Hematopoietic multipotent progenitor cell treated with erythropoietin and hydrocortisone succinate and interleukin-3 and kit ligand, for 6 days (in vitro differentiated cells): ENCODE data around the gene GTF3C2.
A peak's percentile ranks its signal among the peaks of the same experiment; 100 is the strongest.

Source experiments
- DNase-seq: peaks from one replicate; pipeline ENCODE4 v3.0.0-alpha.2; 2015

The GTF3C2 gene, protein sequence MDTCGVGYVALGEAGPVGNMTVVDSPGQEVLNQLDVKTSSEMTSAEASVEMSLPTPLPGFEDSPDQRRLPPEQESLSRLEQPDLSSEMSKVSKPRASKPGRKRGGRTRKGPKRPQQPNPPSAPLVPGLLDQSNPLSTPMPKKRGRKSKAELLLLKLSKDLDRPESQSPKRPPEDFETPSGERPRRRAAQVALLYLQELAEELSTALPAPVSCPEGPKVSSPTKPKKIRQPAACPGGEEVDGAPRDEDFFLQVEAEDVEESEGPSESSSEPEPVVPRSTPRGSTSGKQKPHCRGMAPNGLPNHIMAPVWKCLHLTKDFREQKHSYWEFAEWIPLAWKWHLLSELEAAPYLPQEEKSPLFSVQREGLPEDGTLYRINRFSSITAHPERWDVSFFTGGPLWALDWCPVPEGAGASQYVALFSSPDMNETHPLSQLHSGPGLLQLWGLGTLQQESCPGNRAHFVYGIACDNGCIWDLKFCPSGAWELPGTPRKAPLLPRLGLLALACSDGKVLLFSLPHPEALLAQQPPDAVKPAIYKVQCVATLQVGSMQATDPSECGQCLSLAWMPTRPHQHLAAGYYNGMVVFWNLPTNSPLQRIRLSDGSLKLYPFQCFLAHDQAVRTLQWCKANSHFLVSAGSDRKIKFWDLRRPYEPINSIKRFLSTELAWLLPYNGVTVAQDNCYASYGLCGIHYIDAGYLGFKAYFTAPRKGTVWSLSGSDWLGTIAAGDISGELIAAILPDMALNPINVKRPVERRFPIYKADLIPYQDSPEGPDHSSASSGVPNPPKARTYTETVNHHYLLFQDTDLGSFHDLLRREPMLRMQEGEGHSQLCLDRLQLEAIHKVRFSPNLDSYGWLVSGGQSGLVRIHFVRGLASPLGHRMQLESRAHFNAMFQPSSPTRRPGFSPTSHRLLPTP

GRCh38 chr2:27356382-27357181 is at the start of gene GTF3C2:
GTF3C2 (minus strand) TSS chr2:27356764; CDS start chr2:27343554, 13,210 bp downstream.
- peak; percentile 99 for DNase-seq

GRCh38 chr2:27400348-27401135 is 44.0 kb upstream of the GTF3C2 start:
- no peak for DNase-seq

DNA sequence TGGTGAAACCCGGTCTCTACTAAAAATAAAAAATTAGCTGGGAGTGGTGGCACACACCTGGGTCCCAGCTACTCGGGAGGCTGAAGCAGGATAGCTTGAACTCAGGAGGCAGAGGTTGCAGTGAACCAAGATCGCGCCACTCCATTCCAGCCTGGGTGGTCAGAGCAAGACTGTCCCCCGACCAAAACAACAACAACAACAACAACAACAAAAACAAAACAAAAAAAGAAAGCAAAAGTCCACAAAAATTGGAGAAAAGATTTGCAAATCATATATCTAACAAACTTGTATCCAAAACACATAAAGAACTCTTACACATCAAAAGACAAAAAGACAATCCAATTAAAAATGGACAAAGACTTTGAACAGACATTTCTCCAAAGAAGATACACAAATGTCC is 42.4 kb upstream of the GTF3C2 start:
- no peak for DNase-seq

DNA sequence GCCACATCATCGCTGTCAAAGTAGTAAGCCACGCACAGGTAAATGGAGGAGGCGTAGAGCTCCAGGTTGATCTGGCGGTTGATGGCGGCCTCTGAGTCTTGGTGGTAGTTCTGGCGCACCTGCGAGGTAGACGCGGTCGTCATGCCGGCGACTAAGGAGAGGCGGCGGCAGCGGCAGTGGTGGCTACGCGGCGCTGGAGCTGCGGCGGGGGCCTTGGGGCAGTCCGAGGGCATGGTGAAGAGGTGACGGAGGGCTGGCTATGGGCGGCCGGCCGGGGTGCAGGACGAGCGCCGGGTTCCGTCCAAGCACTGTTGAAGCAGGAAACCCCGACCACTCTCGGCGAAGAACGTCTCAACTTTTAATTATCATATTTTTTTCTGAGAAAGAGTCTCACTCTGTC is 36.7 kb upstream of the GTF3C2 start:
- DNase-seq = no peak

DNA sequence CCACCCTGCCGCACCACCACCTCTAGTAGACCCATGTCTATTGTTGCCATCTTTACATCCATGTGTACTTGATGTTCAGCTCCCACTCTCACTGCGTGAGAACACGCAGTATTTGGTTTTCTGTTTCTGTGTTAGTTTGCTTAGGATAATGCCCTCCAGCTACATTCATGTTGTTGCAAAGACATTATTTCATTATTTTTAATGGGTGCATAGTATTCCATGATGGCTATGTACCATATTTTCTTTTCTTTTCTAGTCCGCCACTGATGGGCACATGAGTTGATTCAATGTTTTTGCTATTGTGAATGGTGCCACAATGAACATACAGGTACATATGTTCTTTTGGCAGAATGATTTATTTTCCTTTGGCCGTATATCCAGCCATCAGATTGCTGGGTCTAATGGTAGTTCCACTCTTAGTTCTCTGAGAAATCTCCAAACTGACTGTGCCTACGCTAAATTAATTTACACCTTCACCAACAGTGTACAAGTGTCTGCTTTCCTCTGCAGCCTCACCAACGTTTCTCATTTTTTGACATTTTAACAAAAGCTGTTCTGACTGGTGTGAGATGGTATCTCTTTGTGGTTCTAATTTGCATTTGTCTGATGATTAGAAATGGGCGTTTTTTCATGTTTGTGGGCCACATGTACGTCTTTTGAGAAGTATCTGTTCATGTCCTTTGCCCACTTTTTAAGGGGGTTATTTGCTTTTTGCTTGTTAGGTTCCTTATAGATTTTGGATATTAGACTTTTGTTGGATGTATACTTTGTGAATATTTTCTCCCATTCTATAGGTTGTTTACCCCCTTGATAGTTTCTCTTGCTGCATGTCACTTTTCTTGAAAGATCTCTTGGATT is 34.5 kb upstream of the GTF3C2 start:
- no peak for DNase-seq

DNA sequence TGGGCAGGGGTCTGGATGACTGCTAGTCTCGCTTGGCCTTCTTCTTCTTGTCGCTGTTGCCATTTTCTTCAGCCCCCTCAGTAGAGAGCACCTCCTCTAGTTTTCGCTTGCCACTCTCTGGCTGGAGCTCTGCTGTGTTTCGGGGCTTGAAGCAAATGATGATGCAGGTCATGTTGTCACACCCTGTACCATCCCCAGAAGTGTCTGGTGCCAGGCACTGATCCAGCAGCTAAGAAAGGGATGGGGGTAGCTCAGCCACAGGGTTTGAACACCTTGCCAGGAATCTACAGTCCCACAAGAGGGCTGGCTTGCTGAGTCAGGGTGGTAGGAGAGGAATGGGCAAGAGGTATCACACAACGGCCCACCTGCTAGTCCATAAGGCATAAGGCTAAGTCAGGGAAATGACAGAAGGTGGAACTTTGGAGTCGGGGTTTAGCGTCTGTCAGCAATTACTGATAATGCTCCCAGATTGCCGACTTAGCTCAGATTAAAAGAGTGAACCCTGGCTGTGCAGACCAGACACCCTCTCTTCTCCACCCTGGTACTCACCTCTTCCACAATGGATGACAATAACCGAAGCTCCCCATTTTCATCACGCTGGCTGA is 25.1 kb upstream of the GTF3C2 start:
- no peak for DNase-seq

GRCh38 chr2:27380626-27381545 is 24.3 kb upstream of the GTF3C2 start, which contains the start of gene ZNF513:
ZNF513 (minus strand) TSS chr2:27380734; CDS start chr2:27380526, 208 bp downstream.
- DNase-seq = peak; percentile 96

DNA sequence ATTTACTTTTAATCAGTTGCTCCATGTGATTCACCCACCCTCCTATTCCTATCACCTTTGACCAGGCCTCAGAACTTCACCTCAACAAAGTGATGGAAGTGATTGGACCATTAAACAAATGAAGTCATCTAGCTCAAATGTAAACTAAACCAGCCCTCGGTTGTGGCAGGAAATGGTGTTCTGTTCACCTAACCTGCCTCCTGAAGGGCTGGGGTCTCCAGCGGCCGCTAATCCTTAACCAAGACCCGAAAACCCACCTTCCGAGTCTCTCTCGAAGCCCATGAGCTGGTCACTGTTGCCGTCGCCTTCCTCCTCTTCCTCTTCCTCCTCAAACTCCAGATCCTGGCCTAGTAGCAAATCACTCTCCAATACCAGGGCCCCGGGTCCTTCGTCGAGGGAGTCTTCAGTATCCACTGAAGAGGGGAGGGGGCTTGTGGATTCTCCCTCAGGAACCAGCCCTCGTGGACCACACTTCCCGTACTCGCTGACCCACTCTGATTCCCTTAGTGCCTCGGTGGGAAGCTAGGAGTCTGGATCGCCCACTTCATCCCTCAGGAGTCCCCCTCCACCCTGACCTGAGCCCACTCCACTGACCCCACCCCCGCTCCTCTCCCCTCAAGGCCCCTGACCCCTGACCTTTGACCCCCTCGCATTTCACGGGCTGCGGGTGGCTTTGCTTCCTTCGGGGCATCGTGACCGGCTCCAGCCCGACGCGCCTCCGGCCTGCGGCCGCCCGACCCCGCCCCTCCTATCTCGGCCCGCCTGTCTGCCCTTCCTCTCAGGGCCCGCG is 23.5 kb upstream of the GTF3C2 start:
- peak; percentile 72 for DNase-seq

- peak; percentile 36 for DNase-seq
Measured at GRCh38 chr2:27379383-27379835, 22.8 kb upstream of the GTF3C2 start.

DNA sequence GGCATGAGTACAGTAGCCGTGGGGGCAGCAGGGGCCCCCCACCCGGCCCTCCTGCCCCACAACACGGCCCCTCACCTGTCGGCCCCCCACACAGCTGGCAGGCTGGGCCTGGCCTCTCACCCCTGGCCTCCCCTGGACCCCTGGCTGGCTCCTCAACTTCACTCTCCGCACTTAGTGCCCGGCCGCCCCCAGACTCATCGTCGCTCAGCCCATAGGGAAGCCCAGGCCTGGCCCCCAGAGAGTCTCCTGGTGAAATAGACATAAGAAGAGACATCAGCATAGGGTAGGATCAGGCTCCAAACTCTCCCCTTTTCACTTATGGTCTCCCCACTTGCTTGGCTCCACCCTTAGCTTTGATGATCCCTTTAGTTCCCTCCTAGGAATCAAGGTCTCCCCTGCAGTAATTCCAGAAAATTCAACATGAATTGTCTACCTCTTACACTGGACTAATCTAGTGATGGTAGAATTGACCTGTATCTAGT is 22.3 kb upstream of the GTF3C2 start:
- DNase-seq = no peak

- no peak for DNase-seq
Measured at GRCh38 chr2:27378096-27378808, 21.7 kb upstream of the GTF3C2 start.

DNA sequence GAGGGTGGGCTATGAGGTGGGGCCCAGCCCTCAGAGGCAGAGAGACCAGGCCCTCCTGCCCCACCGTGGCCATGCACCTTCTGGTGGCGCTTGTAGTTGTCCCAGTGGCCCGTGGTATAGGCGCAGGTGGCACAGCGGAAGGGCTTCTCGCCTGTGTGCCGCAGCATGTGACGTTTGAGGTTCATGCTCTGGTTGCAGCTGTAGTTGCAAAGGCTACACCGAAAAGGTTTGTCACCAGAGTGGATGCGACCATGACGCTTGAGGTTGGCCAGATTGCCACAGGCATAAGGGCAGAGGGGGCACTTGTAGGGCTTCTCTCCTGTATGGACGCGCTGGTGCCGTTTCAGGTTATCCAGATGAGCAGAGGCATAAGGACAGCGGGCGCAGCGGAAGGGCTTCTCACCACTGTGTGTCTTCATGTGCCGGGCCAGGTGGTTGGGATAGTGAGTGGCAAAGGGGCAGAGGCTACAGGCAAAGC is 21.1 kb upstream of the GTF3C2 start:
- DNase-seq = no peak

DNA sequence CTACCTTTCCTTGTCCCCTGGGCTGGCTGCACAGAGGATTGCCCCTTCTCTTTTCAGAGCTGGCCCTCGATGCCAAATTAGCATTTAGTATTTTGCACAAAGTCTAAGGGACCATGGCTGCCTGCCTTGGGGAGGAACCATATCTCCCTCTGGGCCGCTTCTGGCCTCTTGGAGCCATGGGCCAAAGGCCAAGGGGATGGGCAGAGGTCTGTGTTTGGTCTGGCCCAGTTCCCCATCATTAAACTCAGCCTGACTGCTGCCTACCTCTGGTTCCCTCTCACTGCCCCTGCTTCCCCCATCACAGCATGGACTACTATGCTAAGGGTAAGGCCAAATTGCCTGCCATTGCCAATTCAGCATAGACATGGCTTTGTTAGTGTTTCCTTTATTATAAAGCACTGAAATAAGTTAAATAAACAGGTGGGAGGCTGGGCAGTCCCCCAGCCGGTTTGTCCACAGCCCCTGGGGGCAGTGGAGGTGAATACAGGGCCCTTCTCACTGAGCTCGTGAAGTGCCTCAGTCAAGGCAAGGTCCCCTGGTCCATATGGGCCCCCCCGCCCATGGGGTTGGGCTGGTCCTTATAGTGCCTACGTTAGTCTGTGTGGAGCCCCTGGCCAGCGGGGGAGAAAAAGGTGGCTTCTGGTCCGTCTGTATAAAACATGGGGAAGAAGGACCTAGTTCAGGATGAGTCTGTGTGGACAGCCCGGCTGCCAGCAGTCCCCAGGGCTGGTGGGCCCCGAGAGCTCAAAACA is 20.5 kb upstream of the GTF3C2 start:
- no peak for DNase-seq

- DNase-seq = no peak
Measured at GRCh38 chr2:27376151-27376865, 19.7 kb upstream of the GTF3C2 start.

- no peak for DNase-seq
Measured at GRCh38 chr2:27375513-27376099, 19.0 kb upstream of the GTF3C2 start.

GRCh38 chr2:27373567-27373966 is 17.0 kb upstream of the GTF3C2 start:
- no peak for DNase-seq
